ENCODE measurements around the gene MTRR. TPM values are rescaled to one million over a fixed set of nuclear protein-coding genes. Genes with fewer than 3 reads are reported as not detected.

MTRR gene
- total and polyA plus RNA-seq, 7 donors, result 13.8 to 50.4 (median 44.4) TPM

DNA sequence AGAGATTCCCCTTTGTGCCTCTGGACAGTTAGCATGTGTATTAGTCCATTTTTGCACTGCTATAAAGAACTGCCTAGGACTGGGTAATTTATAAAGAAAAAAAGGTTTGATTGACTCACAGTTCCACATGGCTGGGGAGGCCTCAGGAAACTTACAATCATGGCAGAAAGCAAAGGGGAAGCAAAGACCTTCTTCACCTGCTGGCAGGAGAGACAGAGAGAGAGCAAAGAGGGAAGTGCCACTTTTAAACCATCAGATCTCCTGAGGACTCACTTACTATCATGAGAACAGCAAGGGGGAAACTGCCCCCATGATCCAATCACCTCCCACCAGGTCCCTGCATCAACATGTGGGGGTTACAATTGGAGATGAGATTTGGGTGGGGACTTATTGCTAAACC is 24.0 kb upstream of the MTRR start:
- H3K36me3 ChIP-seq, result no peaks in the 10 kb centered on the region
- H3K4me3 ChIP-seq, result no peak overlapping the region
- intact Hi-C loops (cut with DNase I), result no loop called here
- no peaks in the 10 kb centered on the region for H3K9me3 ChIP-seq
- TF ChIP-seq, protein P1, sequence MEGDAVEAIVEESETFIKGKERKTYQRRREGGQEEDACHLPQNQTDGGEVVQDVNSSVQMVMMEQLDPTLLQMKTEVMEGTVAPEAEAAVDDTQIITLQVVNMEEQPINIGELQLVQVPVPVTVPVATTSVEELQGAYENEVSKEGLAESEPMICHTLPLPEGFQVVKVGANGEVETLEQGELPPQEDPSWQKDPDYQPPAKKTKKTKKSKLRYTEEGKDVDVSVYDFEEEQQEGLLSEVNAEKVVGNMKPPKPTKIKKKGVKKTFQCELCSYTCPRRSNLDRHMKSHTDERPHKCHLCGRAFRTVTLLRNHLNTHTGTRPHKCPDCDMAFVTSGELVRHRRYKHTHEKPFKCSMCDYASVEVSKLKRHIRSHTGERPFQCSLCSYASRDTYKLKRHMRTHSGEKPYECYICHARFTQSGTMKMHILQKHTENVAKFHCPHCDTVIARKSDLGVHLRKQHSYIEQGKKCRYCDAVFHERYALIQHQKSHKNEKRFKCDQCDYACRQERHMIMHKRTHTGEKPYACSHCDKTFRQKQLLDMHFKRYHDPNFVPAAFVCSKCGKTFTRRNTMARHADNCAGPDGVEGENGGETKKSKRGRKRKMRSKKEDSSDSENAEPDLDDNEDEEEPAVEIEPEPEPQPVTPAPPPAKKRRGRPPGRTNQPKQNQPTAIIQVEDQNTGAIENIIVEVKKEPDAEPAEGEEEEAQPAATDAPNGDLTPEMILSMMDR (IDR thresholded peaks at IDR 0.05), result no peak
- no peak for DNase-seq
- peaks cover 0 to 7% (median 6%) of the 10 kb centered on the region in 4 donors for H3K4me1 ChIP-seq
- peaks cover 7 to 29% (median 18%) of the 10 kb centered on the region in 3 donors for H3K27me3 ChIP-seq
- H3K27ac ChIP-seq, result no peak overlapping the region

DNA sequence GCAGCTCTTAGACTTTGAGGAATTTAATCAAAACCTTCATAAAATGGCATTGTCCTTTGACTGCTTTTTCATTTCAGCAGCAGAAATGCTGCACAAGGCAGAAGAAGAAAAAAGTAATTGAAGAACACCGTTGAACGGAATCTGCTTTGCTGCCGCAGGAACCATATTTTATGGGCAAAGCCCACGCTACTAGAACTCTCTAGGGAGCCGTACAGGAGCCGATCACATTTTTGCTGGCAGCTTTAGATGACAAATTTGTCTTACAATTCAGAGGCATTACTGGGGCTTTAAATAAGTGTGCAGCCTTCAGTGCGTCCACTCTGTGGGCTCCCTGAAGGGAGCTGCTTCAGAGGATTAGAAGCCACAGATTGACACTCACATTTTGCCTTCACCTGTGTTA is 23.4 kb upstream of the MTRR start:
- Histone ChIP-seq H3K4me3 (no peak overlapping the region), H3K27ac (no peak overlapping the region), H3K36me3 (no peaks in the 10 kb centered on the region), H3K27me3 (peaks cover 7 to 36% (median 25%) of the 10 kb centered on the region in 3 donors), H3K4me1 (peaks cover 0 to 13% (median 12%) of the 10 kb centered on the region in 4 donors), H3K9me3 (no peaks in the 10 kb centered on the region)
- no peak for TF ChIP-seq EP300 (IDR thresholded peaks at IDR 0.05)
- TF ChIP-seq POLR2A (IDR thresholded peaks at IDR 0.05), result no peak
- TF ChIP-seq POLR2AphosphoS5 (IDR thresholded peaks at IDR 0.05), result no peak
- TF ChIP-seq, protein P1 (IDR thresholded peaks at IDR 0.05), result no peak
- intact Hi-C loops (cut with DNase I), result no loop called here
- no peak for DNase-seq
- WGBS, 2 donors, result 83 to 91% methylated on average over 7 of the region's 7 CpGs

DNA sequence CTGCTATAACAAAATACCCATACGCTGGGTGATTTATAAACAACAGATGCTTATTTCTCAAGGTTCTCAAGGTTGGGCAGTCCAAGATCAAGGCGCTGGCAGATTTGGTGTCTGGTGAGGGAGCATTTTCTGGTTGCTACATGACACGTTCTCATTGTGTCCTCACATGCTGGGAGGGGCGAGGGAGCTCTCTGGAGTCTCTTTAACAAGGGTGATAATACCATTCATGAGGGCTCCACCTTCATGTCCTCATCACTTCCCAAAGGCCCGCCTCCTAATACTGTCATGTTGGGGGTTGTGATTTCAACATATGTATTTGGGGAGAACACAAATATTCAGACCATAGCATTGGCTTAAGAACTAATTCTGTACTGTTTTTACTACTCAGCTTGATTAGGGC is 22.6 kb upstream of the MTRR start:
- Histone ChIP-seq H3K36me3 (no peaks in the 10 kb centered on the region), H3K27me3 (peaks cover 7 to 43% (median 26%) of the 10 kb centered on the region in 3 donors), H3K4me3 (no peak overlapping the region), H3K9me3 (no peaks in the 10 kb centered on the region), H3K27ac (no peak overlapping the region), H3K4me1 (peaks cover 0 to 19% (median 17%) of the 10 kb centered on the region in 4 donors)
- DNase-seq, result no peak
- WGBS, 2 donors, result 86 to 90% methylated on average over 5 of the region's 5 CpGs
- TF ChIP-seq EP300 (IDR thresholded peaks at IDR 0.05), result no peak
- TF ChIP-seq POLR2A (IDR thresholded peaks at IDR 0.05), result no peak
- TF ChIP-seq POLR2AphosphoS5 (IDR thresholded peaks at IDR 0.05), result no peak
- TF ChIP-seq, protein P1 (IDR thresholded peaks at IDR 0.05), result no peak
- intact Hi-C loops (cut with DNase I), result no loop called here

- intact Hi-C loops (cut with DNase I), result no loop called here
- 56 to 73% methylated on average over 2 of the region's 2 CpGs for WGBS, 2 donors
- Histone ChIP-seq H3K9me3 (no peaks in the 10 kb centered on the region), H3K4me3 (no peak overlapping the region), H3K27ac (no peak overlapping the region), H3K27me3 (peaks cover 7 to 45% (median 26%) of the 10 kb centered on the region in 3 donors), H3K36me3 (no peaks in the 10 kb centered on the region), H3K4me1 (peaks cover 0 to 19% (median 17%) of the 10 kb centered on the region in 4 donors)
- TF ChIP-seq POLR2AphosphoS5 (IDR thresholded peaks at IDR 0.05) (no peak), EP300 (IDR thresholded peaks at IDR 0.05) (no peak), POLR2A (IDR thresholded peaks at IDR 0.05) (no peak)
- TF ChIP-seq, protein P1 (IDR thresholded peaks at IDR 0.05), result no peak
- no peak for DNase-seq
These were observed 20.7 kb upstream of the MTRR start for GRCh38 chr5:7848296-7848695.

- Histone ChIP-seq H3K4me3 (peak overlapping the region; percentile 13 to 61 (median 53)), H3K36me3 (no peaks in the 10 kb centered on the region), H3K27me3 (peaks cover 7 to 45% (median 26%) of the 10 kb centered on the region in 3 donors), H3K9me3 (no peaks in the 10 kb centered on the region), H3K4me1 (peaks cover 0 to 19% (median 17%) of the 10 kb centered on the region in 4 donors), H3K27ac (no peak overlapping the region)
- 3 to 4% methylated on average over 44 of the region's 44 CpGs for WGBS, 2 donors
- TF ChIP-seq POLR2A (IDR thresholded peaks at IDR 0.05), result no peak
- TF ChIP-seq, protein P1 (IDR thresholded peaks at IDR 0.05), result no peak
- no peak for TF ChIP-seq EP300 (IDR thresholded peaks at IDR 0.05)
- TF ChIP-seq POLR2AphosphoS5 (IDR thresholded peaks at IDR 0.05), result no peak
- intact Hi-C loops (cut with DNase I), result no loop called here
- DNase-seq, result peak; percentile 66
These were observed 19.1 kb upstream of the MTRR start for GRCh38 chr5:7849681-7850394.

Data from sigmoid colon (tissue), 7 donors.